Ishikawa (cell line): ENCODE measurements around the gene CARMIL1.

Experiments
- CEBPB ChIP-seq: IDR thresholded peaks from 2 replicates; pipeline ENCODE4 v1.6.1; 2012
- CREB1 ChIP-seq: IDR thresholded peaks from 2 replicates; pipeline ENCODE4 v1.6.1; 2012; ENCODE audit warnings: low read depth
- EGR1 ChIP-seq: IDR thresholded peaks from 2 replicates; pipeline ENCODE4 v1.6.1; 2012
- EP300 ChIP-seq: IDR thresholded peaks from 2 replicates; pipeline ENCODE4 v1.6.1; 2012; ENCODE audit warnings: borderline replicate concordance
- FOXM1 ChIP-seq: IDR thresholded peaks from 2 replicates; pipeline ENCODE4 v1.6.1; 2012; ENCODE audit warnings: low read depth, borderline replicate concordance
- NFIC ChIP-seq: IDR thresholded peaks from 2 replicates; pipeline ENCODE4 v1.6.1; 2012
- RAD21 ChIP-seq: IDR thresholded peaks from 2 replicates; pipeline ENCODE4 v1.6.1; 2012; ENCODE audit warnings: low read depth
- TAF1 ChIP-seq: IDR thresholded peaks from 2 replicates; pipeline ENCODE4 v1.6.1; 2012; ENCODE audit warnings: low read depth, mild to moderate bottlenecking
- TCF12 ChIP-seq: IDR thresholded peaks from 2 replicates; pipeline ENCODE4 v1.6.1; 2012; ENCODE audit warnings: low read depth
- TEAD4 ChIP-seq: IDR thresholded peaks from 2 replicates; pipeline ENCODE4 v1.6.1; 2012
- YY1 ChIP-seq: IDR thresholded peaks from 2 replicates; pipeline ENCODE4 v1.6.1; 2012; ENCODE audit warnings: low read depth
- ZBTB7A ChIP-seq: IDR thresholded peaks from 2 replicates; pipeline ENCODE4 v1.6.1; 2012; ENCODE audit warnings: low read depth
- TF ChIP-seq, protein P1 (sequence below): IDR thresholded peaks from 2 replicates; pipeline ENCODE4 v1.6.1; 2012
- TF ChIP-seq, protein P2 (sequence below): IDR thresholded peaks from 2 replicates; pipeline ENCODE4 v1.6.1; 2012; ENCODE audit warnings: low read depth, mild to moderate bottlenecking
- TF ChIP-seq, protein P3 (sequence below): IDR thresholded peaks from 2 replicates; pipeline ENCODE4 v1.6.1; 2012

CARMIL1 gene

GRCh38 chr6:25387911-25388310 lies 108.7 kb downstream of the CARMIL1 start:
- TF ChIP-seq EP300 (no peak), TCF12 (no peak), CEBPB (no peak), NFIC (no peak), FOXM1 (no peak), EGR1 (no peak), YY1 (no peak), RAD21 (no peak), CREB1 (no peak), ZBTB7A (no peak), TEAD4 (no peak), TAF1 (no peak)
- TF ChIP-seq, protein P1, sequence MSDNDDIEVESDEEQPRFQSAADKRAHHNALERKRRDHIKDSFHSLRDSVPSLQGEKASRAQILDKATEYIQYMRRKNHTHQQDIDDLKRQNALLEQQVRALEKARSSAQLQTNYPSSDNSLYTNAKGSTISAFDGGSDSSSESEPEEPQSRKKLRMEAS, result no peak
- TF ChIP-seq, protein P2, sequence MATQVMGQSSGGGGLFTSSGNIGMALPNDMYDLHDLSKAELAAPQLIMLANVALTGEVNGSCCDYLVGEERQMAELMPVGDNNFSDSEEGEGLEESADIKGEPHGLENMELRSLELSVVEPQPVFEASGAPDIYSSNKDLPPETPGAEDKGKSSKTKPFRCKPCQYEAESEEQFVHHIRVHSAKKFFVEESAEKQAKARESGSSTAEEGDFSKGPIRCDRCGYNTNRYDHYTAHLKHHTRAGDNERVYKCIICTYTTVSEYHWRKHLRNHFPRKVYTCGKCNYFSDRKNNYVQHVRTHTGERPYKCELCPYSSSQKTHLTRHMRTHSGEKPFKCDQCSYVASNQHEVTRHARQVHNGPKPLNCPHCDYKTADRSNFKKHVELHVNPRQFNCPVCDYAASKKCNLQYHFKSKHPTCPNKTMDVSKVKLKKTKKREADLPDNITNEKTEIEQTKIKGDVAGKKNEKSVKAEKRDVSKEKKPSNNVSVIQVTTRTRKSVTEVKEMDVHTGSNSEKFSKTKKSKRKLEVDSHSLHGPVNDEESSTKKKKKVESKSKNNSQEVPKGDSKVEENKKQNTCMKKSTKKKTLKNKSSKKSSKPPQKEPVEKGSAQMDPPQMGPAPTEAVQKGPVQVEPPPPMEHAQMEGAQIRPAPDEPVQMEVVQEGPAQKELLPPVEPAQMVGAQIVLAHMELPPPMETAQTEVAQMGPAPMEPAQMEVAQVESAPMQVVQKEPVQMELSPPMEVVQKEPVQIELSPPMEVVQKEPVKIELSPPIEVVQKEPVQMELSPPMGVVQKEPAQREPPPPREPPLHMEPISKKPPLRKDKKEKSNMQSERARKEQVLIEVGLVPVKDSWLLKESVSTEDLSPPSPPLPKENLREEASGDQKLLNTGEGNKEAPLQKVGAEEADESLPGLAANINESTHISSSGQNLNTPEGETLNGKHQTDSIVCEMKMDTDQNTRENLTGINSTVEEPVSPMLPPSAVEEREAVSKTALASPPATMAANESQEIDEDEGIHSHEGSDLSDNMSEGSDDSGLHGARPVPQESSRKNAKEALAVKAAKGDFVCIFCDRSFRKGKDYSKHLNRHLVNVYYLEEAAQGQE, result no peak
- TF ChIP-seq, protein P3, sequence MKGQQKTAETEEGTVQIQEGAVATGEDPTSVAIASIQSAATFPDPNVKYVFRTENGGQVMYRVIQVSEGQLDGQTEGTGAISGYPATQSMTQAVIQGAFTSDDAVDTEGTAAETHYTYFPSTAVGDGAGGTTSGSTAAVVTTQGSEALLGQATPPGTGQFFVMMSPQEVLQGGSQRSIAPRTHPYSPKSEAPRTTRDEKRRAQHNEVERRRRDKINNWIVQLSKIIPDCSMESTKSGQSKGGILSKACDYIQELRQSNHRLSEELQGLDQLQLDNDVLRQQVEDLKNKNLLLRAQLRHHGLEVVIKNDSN, result no peak

- TF ChIP-seq, protein P3, result no peak
- TF ChIP-seq NFIC (no peak), ZBTB7A (no peak), TAF1 (no peak), CREB1 (no peak), TCF12 (no peak)
These were observed 109.6 kb downstream of the CARMIL1 start for GRCh38 chr6:25388776-25389175.

GRCh38 chr6:25389471-25389870 lies 110.3 kb downstream of the CARMIL1 start:
- TF ChIP-seq RAD21 (no peak), EGR1 (no peak), FOXM1 (no peak), EP300 (no peak), CEBPB (no peak), TAF1 (no peak), CREB1 (no peak), ZBTB7A (no peak), TEAD4 (no peak), TCF12 (no peak), YY1 (no peak), NFIC (no peak)
- TF ChIP-seq, protein P3, result no peak
- TF ChIP-seq, protein P2, result no peak
- TF ChIP-seq, protein P1, result no peak

- TF ChIP-seq TEAD4 (no peak), FOXM1 (no peak), RAD21 (no peak), ZBTB7A (no peak), EGR1 (no peak), NFIC (no peak)
- TF ChIP-seq, protein P2, result no peak
- TF ChIP-seq, protein P1, result no peak
These were observed 113.2 kb downstream of the CARMIL1 start for GRCh38 chr6:25392372-25392771.
